Measurements from ENCODE around the gene DDHD1. TPM values are rescaled to one million over a fixed set of nuclear protein-coding genes. Genes with fewer than 3 reads are reported as not detected.

DDHD1 gene
- total RNA-seq, 1 experiment from 2014 or later = 20.0 TPM

GRCh38 chr14:53147208-53147607 is 5.9 kb downstream of the DDHD1 start (continued):
- TF ChIP-seq HMGA2 (CRISPR knock-in tag; IDR thresholded peaks at IDR 0.05) (no peak), ESRRA (CRISPR knock-in tag; IDR thresholded peaks at IDR 0.05; ENCODE audit: borderline replicate concordance) (no peak), TEAD4 (CRISPR knock-in tag; IDR thresholded peaks at IDR 0.05) (no peak), SMAD3 (CRISPR knock-in tag; IDR thresholded peaks at IDR 0.05; ENCODE audit: borderline replicate concordance) (no peak), ZNF232 (CRISPR knock-in tag; IDR thresholded peaks at IDR 0.05) (no peak)
- TF ChIP-seq, protein P1, sequence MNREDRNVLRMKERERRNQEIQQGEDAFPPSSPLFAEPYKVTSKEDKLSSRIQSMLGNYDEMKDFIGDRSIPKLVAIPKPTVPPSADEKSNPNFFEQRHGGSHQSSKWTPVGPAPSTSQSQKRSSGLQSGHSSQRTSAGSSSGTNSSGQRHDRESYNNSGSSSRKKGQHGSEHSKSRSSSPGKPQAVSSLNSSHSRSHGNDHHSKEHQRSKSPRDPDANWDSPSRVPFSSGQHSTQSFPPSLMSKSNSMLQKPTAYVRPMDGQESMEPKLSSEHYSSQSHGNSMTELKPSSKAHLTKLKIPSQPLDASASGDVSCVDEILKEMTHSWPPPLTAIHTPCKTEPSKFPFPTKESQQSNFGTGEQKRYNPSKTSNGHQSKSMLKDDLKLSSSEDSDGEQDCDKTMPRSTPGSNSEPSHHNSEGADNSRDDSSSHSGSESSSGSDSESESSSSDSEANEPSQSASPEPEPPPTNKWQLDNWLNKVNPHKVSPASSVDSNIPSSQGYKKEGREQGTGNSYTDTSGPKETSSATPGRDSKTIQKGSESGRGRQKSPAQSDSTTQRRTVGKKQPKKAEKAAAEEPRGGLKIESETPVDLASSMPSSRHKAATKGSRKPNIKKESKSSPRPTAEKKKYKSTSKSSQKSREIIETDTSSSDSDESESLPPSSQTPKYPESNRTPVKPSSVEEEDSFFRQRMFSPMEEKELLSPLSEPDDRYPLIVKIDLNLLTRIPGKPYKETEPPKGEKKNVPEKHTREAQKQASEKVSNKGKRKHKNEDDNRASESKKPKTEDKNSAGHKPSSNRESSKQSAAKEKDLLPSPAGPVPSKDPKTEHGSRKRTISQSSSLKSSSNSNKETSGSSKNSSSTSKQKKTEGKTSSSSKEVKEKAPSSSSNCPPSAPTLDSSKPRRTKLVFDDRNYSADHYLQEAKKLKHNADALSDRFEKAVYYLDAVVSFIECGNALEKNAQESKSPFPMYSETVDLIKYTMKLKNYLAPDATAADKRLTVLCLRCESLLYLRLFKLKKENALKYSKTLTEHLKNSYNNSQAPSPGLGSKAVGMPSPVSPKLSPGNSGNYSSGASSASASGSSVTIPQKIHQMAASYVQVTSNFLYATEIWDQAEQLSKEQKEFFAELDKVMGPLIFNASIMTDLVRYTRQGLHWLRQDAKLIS (CRISPR knock-in tag; IDR thresholded peaks at IDR 0.05; ENCODE audit: borderline replicate concordance) = no peak
- TF ChIP-seq, protein P2, sequence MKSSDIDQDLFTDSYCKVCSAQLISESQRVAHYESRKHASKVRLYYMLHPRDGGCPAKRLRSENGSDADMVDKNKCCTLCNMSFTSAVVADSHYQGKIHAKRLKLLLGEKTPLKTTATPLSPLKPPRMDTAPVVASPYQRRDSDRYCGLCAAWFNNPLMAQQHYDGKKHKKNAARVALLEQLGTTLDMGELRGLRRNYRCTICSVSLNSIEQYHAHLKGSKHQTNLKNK (CRISPR knock-in tag; IDR thresholded peaks at IDR 0.05) = no peak

DNA sequence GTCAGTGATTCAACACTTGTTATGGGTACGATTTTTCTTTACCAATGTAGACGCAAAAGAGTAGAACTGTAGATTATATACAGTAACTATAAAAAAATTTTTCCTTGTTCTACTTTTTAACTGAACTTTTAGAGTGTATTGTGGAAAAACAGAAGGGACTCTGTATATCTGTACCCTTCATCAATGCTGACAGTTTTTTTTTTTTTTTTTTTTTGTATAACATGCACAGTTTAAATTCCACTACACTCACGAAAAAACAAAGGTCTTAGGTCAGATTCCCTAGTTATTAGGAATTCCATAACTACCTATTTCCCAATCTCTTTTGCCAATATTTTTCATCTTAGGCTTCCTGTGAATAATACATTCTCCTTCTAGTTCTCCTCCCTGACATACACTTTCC is 6.4 kb downstream of the DDHD1 start:
- peaks cover 5% of the 10 kb centered on the region for H3K36me3 Mint-ChIP-seq
- TF ChIP-seq ZNF219 (CRISPR knock-in tag; IDR thresholded peaks at IDR 0.05; ENCODE audit: borderline replicate concordance) (no peak), IRF2 (CRISPR knock-in tag; IDR thresholded peaks at IDR 0.05; ENCODE audit: borderline replicate concordance, low read depth) (no peak), ZNF263 (CRISPR knock-in tag; IDR thresholded peaks at IDR 0.05; ENCODE audit: low read depth) (no peak), HMGA2 (CRISPR knock-in tag; IDR thresholded peaks at IDR 0.05) (no peak), GABPB1 (CRISPR knock-in tag; IDR thresholded peaks at IDR 0.05) (no peak), ZNF138 (CRISPR knock-in tag; conservative IDR thresholded peaks at IDR 0.05) (no peak), NR3C1 (CRISPR knock-in tag; conservative IDR thresholded peaks at IDR 0.05; ENCODE audit: low read depth) (no peak), FOXJ3 (CRISPR knock-in tag; IDR thresholded peaks at IDR 0.05; ENCODE audit: borderline replicate concordance) (no peak), FOXK1 (CRISPR knock-in tag; IDR thresholded peaks at IDR 0.05) (no peak), CREB1 (CRISPR knock-in tag; IDR thresholded peaks at IDR 0.05) (no peak), ZNF416 (CRISPR knock-in tag; IDR thresholded peaks at IDR 0.05) (no peak)
- TF ChIP-seq, protein P3, sequence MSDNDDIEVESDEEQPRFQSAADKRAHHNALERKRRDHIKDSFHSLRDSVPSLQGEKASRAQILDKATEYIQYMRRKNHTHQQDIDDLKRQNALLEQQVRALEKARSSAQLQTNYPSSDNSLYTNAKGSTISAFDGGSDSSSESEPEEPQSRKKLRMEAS (CRISPR knock-in tag; IDR thresholded peaks at IDR 0.05) = no peak
- TF ChIP-seq, protein P4, sequence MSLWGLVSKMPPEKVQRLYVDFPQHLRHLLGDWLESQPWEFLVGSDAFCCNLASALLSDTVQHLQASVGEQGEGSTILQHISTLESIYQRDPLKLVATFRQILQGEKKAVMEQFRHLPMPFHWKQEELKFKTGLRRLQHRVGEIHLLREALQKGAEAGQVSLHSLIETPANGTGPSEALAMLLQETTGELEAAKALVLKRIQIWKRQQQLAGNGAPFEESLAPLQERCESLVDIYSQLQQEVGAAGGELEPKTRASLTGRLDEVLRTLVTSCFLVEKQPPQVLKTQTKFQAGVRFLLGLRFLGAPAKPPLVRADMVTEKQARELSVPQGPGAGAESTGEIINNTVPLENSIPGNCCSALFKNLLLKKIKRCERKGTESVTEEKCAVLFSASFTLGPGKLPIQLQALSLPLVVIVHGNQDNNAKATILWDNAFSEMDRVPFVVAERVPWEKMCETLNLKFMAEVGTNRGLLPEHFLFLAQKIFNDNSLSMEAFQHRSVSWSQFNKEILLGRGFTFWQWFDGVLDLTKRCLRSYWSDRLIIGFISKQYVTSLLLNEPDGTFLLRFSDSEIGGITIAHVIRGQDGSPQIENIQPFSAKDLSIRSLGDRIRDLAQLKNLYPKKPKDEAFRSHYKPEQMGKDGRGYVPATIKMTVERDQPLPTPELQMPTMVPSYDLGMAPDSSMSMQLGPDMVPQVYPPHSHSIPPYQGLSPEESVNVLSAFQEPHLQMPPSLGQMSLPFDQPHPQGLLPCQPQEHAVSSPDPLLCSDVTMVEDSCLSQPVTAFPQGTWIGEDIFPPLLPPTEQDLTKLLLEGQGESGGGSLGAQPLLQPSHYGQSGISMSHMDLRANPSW (CRISPR knock-in tag; conservative IDR thresholded peaks at IDR 0.05; ENCODE audit: low read depth) = no peak
- ATAC-seq (no peak), DNase-seq (ENCODE audit: low spot score) (no peak)
- peaks cover 33% of the 10 kb centered on the region for H3K4me1 Mint-ChIP-seq
- ChIA-PET CTCF (no interaction called here), POLR2A (no interaction called here)
- H3K9me3 Mint-ChIP-seq = peaks cover 6% of the 10 kb centered on the region
- H3K27me3 Mint-ChIP-seq (ENCODE audit: low read depth) = peaks cover 4% of the 10 kb centered on the region
- peak overlapping the region; percentile 17; the same call in 1 of the 2 replicates for H3K27ac Mint-ChIP-seq
- no peak overlapping the region for H3K4me3 Mint-ChIP-seq
